ENCODE results near the gene CUBN. TPM values are rescaled to one million over a fixed set of nuclear protein-coding genes. Genes with fewer than 3 reads are reported as not detected.
"Not testable (repeated sequence)": the region's sequence is repeated elsewhere in the genome, so short reads cannot be mapped to it uniquely, and the experiment has no call there.

The CUBN gene
- total RNA-seq, 1 experiment from 2014 or later = not detected

GRCh38 chr10:17120694-17121093, 8.9 kb downstream of the CUBN start:
- Histone ChIP-seq H3K9ac (ENCODE audit: low read length) (no peak overlapping the region), H3K27me3 (ENCODE audit: low read length) (no peaks in the 10 kb centered on the region), H3K36me3 (ENCODE audit: insufficient read depth, low read length) (no peaks in the 10 kb centered on the region), H3K4me2 (ENCODE audit: low read depth, low read length, poor library complexity, severe bottlenecking) (no peak overlapping the region), H3K4me1 (ENCODE audit: low read length) (no peaks in the 10 kb centered on the region), H3K9me2 (replicated peaks; ENCODE audit: insufficient read depth, low read length) (no peaks in the 10 kb centered on the region), H3K79me2 (ENCODE audit: low read length) (no peaks in the 10 kb centered on the region), H2AFZ (ENCODE audit: low read length) (no peak overlapping the region), H3K4me3 (ENCODE audit: low read length) (no peak overlapping the region), H3K9me3 (ENCODE audit: low read length) (no peaks in the 10 kb centered on the region), H4K20me1 (ENCODE audit: insufficient read depth, low read depth, low read length) (no peaks in the 10 kb centered on the region), H3K27ac (ENCODE audit: low read length) (no peak overlapping the region)
- DNase-seq = no peak

GRCh38 chr10:17119845-17120244, 9.8 kb downstream of the CUBN start:
- H2AFZ ChIP-seq (ENCODE audit: low read length) = no peak overlapping the region
- H3K4me3 ChIP-seq (ENCODE audit: low read length) = no peak overlapping the region
- no peaks in the 10 kb centered on the region for H3K79me2 ChIP-seq (ENCODE audit: low read length)
- DNase-seq = no peak
- H3K4me2 ChIP-seq (ENCODE audit: low read depth, low read length, poor library complexity, severe bottlenecking) = no peak overlapping the region
- H3K9me3 ChIP-seq (ENCODE audit: low read length) = no peaks in the 10 kb centered on the region
- no peak overlapping the region for H3K27ac ChIP-seq (ENCODE audit: low read length)
- no peaks in the 10 kb centered on the region for H3K9me2 ChIP-seq (replicated peaks; ENCODE audit: insufficient read depth, low read length)
- H3K36me3 ChIP-seq (ENCODE audit: insufficient read depth, low read length) = no peaks in the 10 kb centered on the region
- no peaks in the 10 kb centered on the region for H3K27me3 ChIP-seq (ENCODE audit: low read length)
- H4K20me1 ChIP-seq (ENCODE audit: insufficient read depth, low read depth, low read length) = no peaks in the 10 kb centered on the region
- H3K9ac ChIP-seq (ENCODE audit: low read length) = no peak overlapping the region
- H3K4me1 ChIP-seq (ENCODE audit: low read length) = no peaks in the 10 kb centered on the region

- Histone ChIP-seq H3K4me3 (ENCODE audit: low read length) (no peak overlapping the region), H3K36me3 (ENCODE audit: insufficient read depth, low read length) (no peaks in the 10 kb centered on the region), H3K9me2 (replicated peaks; ENCODE audit: insufficient read depth, low read length) (no peaks in the 10 kb centered on the region), H3K27ac (ENCODE audit: low read length) (no peak overlapping the region), H4K20me1 (ENCODE audit: insufficient read depth, low read depth, low read length) (no peaks in the 10 kb centered on the region), H3K4me1 (ENCODE audit: low read length) (no peaks in the 10 kb centered on the region), H3K9ac (ENCODE audit: low read length) (no peak overlapping the region), H3K79me2 (ENCODE audit: low read length) (no peaks in the 10 kb centered on the region), H3K9me3 (ENCODE audit: low read length) (no peaks in the 10 kb centered on the region), H2AFZ (ENCODE audit: low read length) (no peak overlapping the region), H3K27me3 (ENCODE audit: low read length) (no peaks in the 10 kb centered on the region), H3K4me2 (ENCODE audit: low read depth, low read length, poor library complexity, severe bottlenecking) (no peak overlapping the region)
- DNase-seq = no peak
These were observed 13.4 kb downstream of the CUBN start for GRCh38 chr10:17116193-17116592.

DNA sequence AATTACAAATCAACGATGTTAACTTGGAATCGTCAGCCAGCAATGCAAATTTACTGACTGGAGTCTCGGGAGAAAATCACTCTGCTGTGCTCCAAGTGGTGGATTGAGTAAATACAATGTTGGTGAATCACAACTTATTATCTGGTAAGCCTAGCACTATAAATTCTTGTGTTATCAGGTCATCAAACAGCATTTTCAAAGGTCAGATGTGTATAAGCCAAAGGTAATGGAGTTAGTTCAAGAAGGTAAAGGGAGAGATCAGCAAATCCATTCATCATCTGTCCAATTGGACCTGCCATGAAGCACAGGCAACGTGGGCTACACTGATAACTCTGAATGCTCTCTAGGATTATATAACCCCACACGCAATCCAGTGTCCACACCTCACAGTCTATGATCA, 13.9 kb downstream of the CUBN start:
- Histone ChIP-seq H2AFZ (ENCODE audit: low read length) (no peak overlapping the region), H3K4me3 (ENCODE audit: low read length) (no peak overlapping the region), H3K9me2 (replicated peaks; ENCODE audit: insufficient read depth, low read length) (no peaks in the 10 kb centered on the region), H3K79me2 (ENCODE audit: low read length) (no peaks in the 10 kb centered on the region), H3K36me3 (ENCODE audit: insufficient read depth, low read length) (no peaks in the 10 kb centered on the region), H3K9me3 (ENCODE audit: low read length) (no peaks in the 10 kb centered on the region), H3K9ac (ENCODE audit: low read length) (no peak overlapping the region), H3K4me1 (ENCODE audit: low read length) (no peaks in the 10 kb centered on the region), H3K27ac (ENCODE audit: low read length) (no peak overlapping the region), H3K27me3 (ENCODE audit: low read length) (no peaks in the 10 kb centered on the region), H4K20me1 (ENCODE audit: insufficient read depth, low read depth, low read length) (no peaks in the 10 kb centered on the region), H3K4me2 (ENCODE audit: low read depth, low read length, poor library complexity, severe bottlenecking) (no peak overlapping the region)
- DNase-seq = no peak

GRCh38 chr10:17114878-17115444, 14.7 kb downstream of the CUBN start:
- not testable (repeated sequence) for H2AFZ ChIP-seq (ENCODE audit: low read length)

GRCh38 chr10:17113889-17114540, 15.6 kb downstream of the CUBN start:
- no peak for DNase-seq
- Histone ChIP-seq H3K36me3 (ENCODE audit: insufficient read depth, low read length) (no peaks in the 10 kb centered on the region), H3K9ac (ENCODE audit: low read length) (no peak overlapping the region), H4K20me1 (ENCODE audit: insufficient read depth, low read depth, low read length) (no peaks in the 10 kb centered on the region), H2AFZ (ENCODE audit: low read length) (no peak overlapping the region), H3K27ac (ENCODE audit: low read length) (no peak overlapping the region), H3K4me3 (ENCODE audit: low read length) (no peak overlapping the region), H3K9me2 (replicated peaks; ENCODE audit: insufficient read depth, low read length) (no peaks in the 10 kb centered on the region), H3K9me3 (ENCODE audit: low read length) (no peaks in the 10 kb centered on the region), H3K4me2 (ENCODE audit: low read depth, low read length, poor library complexity, severe bottlenecking) (no peak overlapping the region), H3K79me2 (ENCODE audit: low read length) (no peaks in the 10 kb centered on the region), H3K4me1 (ENCODE audit: low read length) (no peaks in the 10 kb centered on the region), H3K27me3 (ENCODE audit: low read length) (no peaks in the 10 kb centered on the region)

More at GRCh38 chr10:17114878-17115444, 14.7 kb downstream of the CUBN start:
- H3K4me2 ChIP-seq (ENCODE audit: low read depth, low read length, poor library complexity, severe bottlenecking); H3K79me2 ChIP-seq (ENCODE audit: low read length); H4K20me1 ChIP-seq (ENCODE audit: insufficient read depth, low read depth, low read length); H3K9ac ChIP-seq (ENCODE audit: low read length); H3K27ac ChIP-seq (ENCODE audit: low read length); H3K4me1 ChIP-seq (ENCODE audit: low read length); H3K4me3 ChIP-seq (ENCODE audit: low read length); DNase-seq; H3K36me3 ChIP-seq (ENCODE audit: insufficient read depth, low read length); H3K9me3 ChIP-seq (ENCODE audit: low read length); H3K27me3 ChIP-seq (ENCODE audit: low read length); H3K9me2 ChIP-seq (replicated peaks; ENCODE audit: insufficient read depth, low read length): not testable (repeated sequence)

DNA sequence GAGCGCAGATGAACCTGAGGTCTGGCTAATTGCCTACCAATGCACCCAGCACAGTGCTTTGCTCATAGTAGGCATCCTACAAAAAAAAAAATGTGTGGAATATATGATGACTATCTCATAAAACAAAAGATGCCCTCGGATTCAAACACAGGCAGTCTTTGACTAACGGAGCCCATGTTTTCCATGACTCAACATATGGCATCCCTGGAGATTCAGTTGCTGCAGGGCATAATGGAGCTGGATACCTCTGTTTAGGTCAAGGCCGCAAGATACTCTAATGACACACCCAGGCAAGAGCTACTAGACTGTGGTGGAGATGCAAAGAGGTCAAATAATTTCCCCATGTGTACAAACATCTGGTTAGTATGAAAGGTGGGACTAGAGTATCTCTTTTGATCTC, 16.3 kb downstream of the CUBN start:
- no peak for DNase-seq
- no peak overlapping the region for H3K9ac ChIP-seq (ENCODE audit: low read length)
- no peaks in the 10 kb centered on the region for H4K20me1 ChIP-seq (ENCODE audit: insufficient read depth, low read depth, low read length)
- H3K4me1 ChIP-seq (ENCODE audit: low read length) = no peaks in the 10 kb centered on the region
- no peaks in the 10 kb centered on the region for H3K79me2 ChIP-seq (ENCODE audit: low read length)
- no peaks in the 10 kb centered on the region for H3K9me2 ChIP-seq (replicated peaks; ENCODE audit: insufficient read depth, low read length)
- no peak overlapping the region for H3K4me2 ChIP-seq (ENCODE audit: low read depth, low read length, poor library complexity, severe bottlenecking)
- H3K27me3 ChIP-seq (ENCODE audit: low read length) = no peaks in the 10 kb centered on the region
- no peak overlapping the region for H3K4me3 ChIP-seq (ENCODE audit: low read length)
- no peaks in the 10 kb centered on the region for H3K36me3 ChIP-seq (ENCODE audit: insufficient read depth, low read length)
- H3K27ac ChIP-seq (ENCODE audit: low read length) = no peak overlapping the region
- H2AFZ ChIP-seq (ENCODE audit: low read length) = no peak overlapping the region
- no peaks in the 10 kb centered on the region for H3K9me3 ChIP-seq (ENCODE audit: low read length)

DNA sequence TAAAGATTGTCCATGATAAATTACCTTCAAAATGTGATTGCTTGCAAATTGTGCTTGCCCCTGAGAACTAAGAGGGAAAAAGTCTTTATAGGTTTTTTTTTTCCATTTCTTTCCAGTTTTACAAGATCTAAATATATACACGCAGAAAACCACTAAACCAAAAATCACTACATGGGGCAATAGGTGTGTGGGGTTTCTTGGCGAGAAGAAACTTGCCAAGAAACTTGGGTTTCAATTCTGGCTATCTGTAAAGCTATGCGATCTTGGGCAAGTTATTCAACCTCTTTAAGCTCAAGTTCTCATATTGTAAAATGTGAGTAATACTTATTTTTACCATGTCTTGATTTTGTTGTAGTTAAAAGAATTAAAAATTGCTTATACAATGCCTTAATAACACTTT, 17.0 kb downstream of the CUBN start:
- Histone ChIP-seq H2AFZ (ENCODE audit: low read length) (no peak overlapping the region), H3K4me3 (ENCODE audit: low read length) (no peak overlapping the region), H3K4me1 (ENCODE audit: low read length) (no peaks in the 10 kb centered on the region), H4K20me1 (ENCODE audit: insufficient read depth, low read depth, low read length) (no peaks in the 10 kb centered on the region), H3K4me2 (ENCODE audit: low read depth, low read length, poor library complexity, severe bottlenecking) (no peak overlapping the region), H3K27me3 (ENCODE audit: low read length) (no peaks in the 10 kb centered on the region), H3K9ac (ENCODE audit: low read length) (no peak overlapping the region), H3K9me2 (replicated peaks; ENCODE audit: insufficient read depth, low read length) (no peaks in the 10 kb centered on the region), H3K9me3 (ENCODE audit: low read length) (no peaks in the 10 kb centered on the region), H3K36me3 (ENCODE audit: insufficient read depth, low read length) (no peaks in the 10 kb centered on the region), H3K79me2 (ENCODE audit: low read length) (no peaks in the 10 kb centered on the region), H3K27ac (ENCODE audit: low read length) (no peak overlapping the region)
- DNase-seq = no peak
